GM13976 (cell line): ENCODE results near the gene TM2D3.
A peak's percentile ranks its signal among the peaks of the same experiment; 100 is the strongest.

ENCODE experiments used
- DNase-seq: peaks from one replicate; pipeline ENCODE4 v3.0.0; 2012; ENCODE audit warnings: low spot score
- in situ Hi-C: fragments of 300-500 bp; cut with MboI; formaldehyde crosslinking; loops from one replicate; pipeline ENCODE4 v1.12.0; 2022; ENCODE audit warnings: low sequenced_read_pairs, mixed read lengths, inconsistent platforms; ENCODE audit not compliant: unreplicated experiment
- TF ChIP-seq, protein P1 (sequence below): IDR thresholded peaks from 2 replicates; pipeline ENCODE4 v1.5.1; 2012; ENCODE audit warnings: borderline replicate concordance, mild to moderate bottlenecking; ENCODE audit not compliant: insufficient read depth; ENCODE audit errors: extremely low read depth, missing control alignments, control extremely low read depth

TM2D3 gene, protein sequence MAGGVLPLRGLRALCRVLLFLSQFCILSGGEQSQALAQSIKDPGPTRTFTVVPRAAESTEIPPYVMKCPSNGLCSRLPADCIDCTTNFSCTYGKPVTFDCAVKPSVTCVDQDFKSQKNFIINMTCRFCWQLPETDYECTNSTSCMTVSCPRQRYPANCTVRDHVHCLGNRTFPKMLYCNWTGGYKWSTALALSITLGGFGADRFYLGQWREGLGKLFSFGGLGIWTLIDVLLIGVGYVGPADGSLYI

DNA sequence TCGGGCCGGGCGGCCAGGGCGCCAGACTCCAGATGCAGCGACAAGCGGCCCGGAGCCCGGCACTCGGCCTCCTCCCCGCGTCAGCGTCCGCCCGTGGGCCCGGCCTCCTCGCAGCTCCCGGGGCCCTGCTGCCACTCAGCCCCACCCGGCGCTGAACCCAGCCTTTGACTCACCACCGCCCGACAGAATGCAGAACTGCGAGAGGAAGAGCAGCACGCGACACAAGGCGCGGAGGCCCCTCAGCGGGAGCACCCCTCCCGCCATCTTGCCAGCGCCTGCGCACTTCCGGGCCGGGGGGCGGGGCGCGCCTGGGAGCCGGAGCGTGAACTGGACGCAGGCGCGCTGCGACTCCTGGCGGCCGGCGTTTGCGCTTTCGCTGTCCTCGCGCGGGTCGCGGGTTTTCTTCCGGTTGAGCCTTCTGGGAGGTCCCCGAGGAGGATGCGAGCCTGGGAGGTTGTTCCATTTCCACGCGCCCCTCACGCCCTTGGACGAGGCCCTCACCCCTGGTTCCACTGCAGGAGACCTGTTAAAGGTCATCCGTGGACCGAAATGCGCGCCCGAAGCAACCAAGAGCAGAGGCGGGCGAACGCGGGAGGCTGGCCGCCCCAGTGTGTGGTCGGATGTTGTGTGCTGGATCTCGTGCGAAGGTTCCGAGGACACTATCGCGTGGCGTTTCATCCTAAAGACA is at the start of gene TM2D3:
TSS of gene TM2D3 (minus strand) at position 284 of the 688 bp plus-strand sequence. CDS start at position 264, 20 bp downstream.
- DNase-seq, result peak; percentile 97
- in situ Hi-C loops, result no loop called here
- TF ChIP-seq, protein P1, sequence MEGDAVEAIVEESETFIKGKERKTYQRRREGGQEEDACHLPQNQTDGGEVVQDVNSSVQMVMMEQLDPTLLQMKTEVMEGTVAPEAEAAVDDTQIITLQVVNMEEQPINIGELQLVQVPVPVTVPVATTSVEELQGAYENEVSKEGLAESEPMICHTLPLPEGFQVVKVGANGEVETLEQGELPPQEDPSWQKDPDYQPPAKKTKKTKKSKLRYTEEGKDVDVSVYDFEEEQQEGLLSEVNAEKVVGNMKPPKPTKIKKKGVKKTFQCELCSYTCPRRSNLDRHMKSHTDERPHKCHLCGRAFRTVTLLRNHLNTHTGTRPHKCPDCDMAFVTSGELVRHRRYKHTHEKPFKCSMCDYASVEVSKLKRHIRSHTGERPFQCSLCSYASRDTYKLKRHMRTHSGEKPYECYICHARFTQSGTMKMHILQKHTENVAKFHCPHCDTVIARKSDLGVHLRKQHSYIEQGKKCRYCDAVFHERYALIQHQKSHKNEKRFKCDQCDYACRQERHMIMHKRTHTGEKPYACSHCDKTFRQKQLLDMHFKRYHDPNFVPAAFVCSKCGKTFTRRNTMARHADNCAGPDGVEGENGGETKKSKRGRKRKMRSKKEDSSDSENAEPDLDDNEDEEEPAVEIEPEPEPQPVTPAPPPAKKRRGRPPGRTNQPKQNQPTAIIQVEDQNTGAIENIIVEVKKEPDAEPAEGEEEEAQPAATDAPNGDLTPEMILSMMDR, result peak; percentile 64

DNA sequence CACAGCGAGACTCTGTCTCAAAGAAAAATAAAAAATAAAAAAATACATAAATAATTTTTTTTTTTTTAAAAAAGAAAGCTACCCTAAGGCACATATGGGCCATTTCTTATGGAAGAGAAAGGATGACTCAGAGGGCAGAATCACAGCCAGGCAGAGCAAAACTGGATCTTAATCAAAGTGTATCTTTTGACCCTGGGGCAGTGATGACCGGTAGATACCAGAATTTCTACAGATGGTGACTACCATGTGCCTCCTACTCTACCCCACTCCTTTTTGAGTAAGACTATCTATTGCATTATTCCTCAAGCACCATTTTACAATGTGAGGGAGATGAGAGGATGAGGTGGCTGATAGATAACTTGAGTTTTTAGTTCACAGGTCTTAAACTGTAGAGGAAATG is 46.1 kb upstream of the TM2D3 start:
- DNase-seq, result no peak

DNA sequence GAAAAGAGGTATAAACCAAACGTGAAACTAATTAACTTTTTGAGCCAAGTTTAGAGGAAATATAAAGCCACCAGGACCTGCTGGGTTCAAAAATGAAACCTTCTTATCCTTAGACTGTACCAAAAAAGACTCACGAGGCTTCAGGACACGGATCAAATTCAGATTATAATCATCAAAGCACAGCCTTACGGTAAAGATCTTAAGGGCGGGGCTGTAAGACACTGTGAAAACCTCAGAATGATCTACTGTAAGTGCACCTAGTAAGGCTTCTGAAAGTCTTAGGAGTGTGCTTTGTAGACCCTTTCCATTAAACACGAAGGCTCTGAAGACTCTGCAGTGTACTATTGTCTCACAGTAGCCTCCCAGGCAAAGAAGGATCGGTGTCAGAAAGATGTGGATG is 45.3 kb upstream of the TM2D3 start:
- DNase-seq, result no peak
- TF ChIP-seq, protein P1, result no peak
- in situ Hi-C loops, result no loop called here

More for the DNA sequence above, 46.1 kb upstream of the TM2D3 start:
- TF ChIP-seq, protein P1, result no peak
- in situ Hi-C loops, result no loop called here

DNA sequence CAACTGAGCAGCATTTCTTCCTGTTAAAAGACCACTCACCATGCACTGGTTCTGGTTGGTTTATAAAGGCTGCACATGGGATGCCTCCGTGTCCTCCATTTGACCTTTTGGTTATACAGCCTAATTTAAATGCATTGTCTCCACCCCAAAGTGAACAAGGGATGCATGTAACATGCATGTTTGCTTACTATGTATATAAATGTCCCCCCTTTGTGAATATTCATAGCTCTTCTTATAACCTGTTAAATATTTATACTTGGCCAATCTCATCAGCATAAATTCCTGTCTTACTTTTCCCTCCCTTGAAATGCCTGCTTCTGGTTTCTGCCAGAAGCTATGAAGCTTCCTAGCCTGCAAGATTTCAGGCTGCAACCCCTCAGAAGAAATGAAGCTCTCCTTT is 44.6 kb upstream of the TM2D3 start:
- in situ Hi-C loops, result no loop called here
- DNase-seq, result no peak

DNA sequence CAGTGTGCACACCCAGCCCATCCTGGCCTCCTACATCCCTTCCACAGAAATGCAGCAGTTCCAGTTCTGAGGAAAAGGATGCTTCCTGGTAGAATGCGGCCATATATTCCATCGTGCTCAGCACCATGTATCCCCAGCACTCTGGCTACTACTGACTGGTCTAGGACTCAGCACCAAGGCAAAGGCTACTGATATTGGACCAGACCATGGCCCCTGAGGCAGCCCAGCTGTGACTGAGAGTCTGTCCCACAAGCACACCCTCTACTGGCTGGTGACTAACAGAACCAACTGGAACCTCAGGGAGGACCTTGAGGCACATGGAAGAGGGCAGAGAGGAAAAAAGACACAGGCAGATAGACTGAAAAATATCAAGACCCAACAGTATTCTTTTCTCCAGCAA is 42.1 kb upstream of the TM2D3 start:
- no peak for DNase-seq

More for the DNA sequence above, 44.6 kb upstream of the TM2D3 start:
- TF ChIP-seq, protein P1, result no peak

DNA sequence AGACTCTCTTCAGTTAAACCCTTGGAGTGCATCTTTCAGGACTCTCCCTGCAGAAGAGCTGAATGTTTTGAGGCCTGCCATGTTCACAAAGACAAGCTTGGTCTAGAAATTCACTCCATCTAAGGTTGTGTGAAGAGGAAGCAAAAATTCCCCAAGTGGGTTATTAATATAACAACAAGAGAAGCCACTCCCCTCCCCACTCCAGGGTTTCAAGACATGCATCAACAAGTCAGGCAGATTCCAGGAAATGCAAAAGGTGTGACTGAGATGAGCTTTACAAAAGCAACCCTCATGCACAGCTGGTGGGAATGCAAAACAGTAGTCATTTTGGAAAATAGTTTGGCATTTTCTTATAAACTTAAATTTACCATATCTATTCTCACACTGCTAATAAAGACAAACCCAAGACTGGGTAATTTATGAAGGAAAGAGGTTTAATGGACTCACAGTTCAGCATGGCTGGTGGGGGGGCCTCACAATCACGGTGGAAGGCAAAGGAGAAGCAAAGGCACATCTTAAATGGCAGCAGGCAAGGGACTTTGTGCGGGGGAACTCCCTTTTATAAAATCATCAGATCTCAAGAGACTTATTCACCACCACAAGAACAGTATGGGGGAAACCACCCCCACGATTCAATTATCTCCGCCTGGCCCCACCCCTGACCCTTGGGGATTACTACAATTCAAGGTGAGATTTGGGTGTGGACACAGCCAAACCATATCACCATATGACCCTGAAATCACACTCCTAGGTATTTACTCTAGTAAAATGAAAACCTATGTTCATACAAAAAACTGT is 40.8 kb upstream of the TM2D3 start:
- DNase-seq, result no peak
- TF ChIP-seq, protein P1, result no peak
- in situ Hi-C loops, result no loop called here

More for the DNA sequence above, 42.1 kb upstream of the TM2D3 start:
- TF ChIP-seq, protein P1, result no peak
- in situ Hi-C loops, result no loop called here
